Large intestine (tissue), 12 donors: Measurements from ENCODE around the gene IKZF3. TPM values are rescaled to one million over a fixed set of nuclear protein-coding genes. Genes with fewer than 3 reads are reported as not detected.
"Not testable (repeated sequence)": the region's sequence is repeated elsewhere in the genome, so short reads cannot be mapped to it uniquely, and the experiment has no call there.

Experiments used
- DNase-seq, 2 donors: peaks; one replicate each; pipeline versions ENCODE4 v3.0.0 to v3.0.0-alpha.2; 2013
- H3K27ac ChIP-seq: one replicate; pipeline ENCODE4 v1.5.1; 2013; ENCODE audit warnings: low read length
- H3K27me3 ChIP-seq: 2 replicates; pipeline ENCODE4 v1.6.1; 2013; ENCODE audit warnings: low read length; ENCODE audit not compliant: control insufficient read depth, insufficient read depth
- H3K36me3 ChIP-seq: 2 replicates; pipeline ENCODE4 v1.6.1; 2013; ENCODE audit warnings: low read length; ENCODE audit not compliant: control insufficient read depth, insufficient read depth
- H3K4me1 ChIP-seq: one replicate; pipeline ENCODE4 v1.6.1; 2013; ENCODE audit warnings: low read length; ENCODE audit not compliant: control insufficient read depth, insufficient read depth
- H3K4me3 ChIP-seq: one replicate; pipeline ENCODE4 v1.5.1; 2013; ENCODE audit warnings: low read length
- H3K9me3 ChIP-seq: one replicate; pipeline ENCODE4 v1.6.1; 2013; ENCODE audit warnings: mild to moderate bottlenecking, low read depth, low read length, moderate library complexity; ENCODE audit not compliant: control insufficient read depth
- WGBS: methylation state at CpG from one replicate; pipeline ENCODE4 v1.1.5; 2013; ENCODE audit warnings: low lambda C conversion rate; ENCODE audit not compliant: insufficient coverage; 5-methylcytosine and 5-hydroxymethylcytosine counted together
- long read RNA-seq, 11 donors: transcript quantifications; one replicate each; lab custom pipeline, GENCODE V29; 2026
- polyA plus RNA-seq: library from polyadenylated mRNA; unstranded; fragments of 120-200 nt; gene quantifications from one replicate; pipeline ENCODE4 v1.2.1, GENCODE V29; 2013

IKZF3 gene
- polyA plus RNA-seq: 2.4 TPM
- long read RNA-seq, donor 1: 0 reads
- long read RNA-seq, donor 2: 0 reads
- long read RNA-seq, donor 3: 0 reads
- long read RNA-seq, donor 4, partial matches to known transcripts: 0 of 1 reads
- long read RNA-seq, donor 4, other reads (novel, unspliced or antisense): 0 of 1 reads
- long read RNA-seq, donor 5: 0 reads
- long read RNA-seq, donor 6: 0 reads
- long read RNA-seq, donor 7: 0 reads
- long read RNA-seq, donor 8, partial matches to known transcripts: 0 of 1 reads
- long read RNA-seq, donor 8, other reads (novel, unspliced or antisense): 0 of 1 reads
- long read RNA-seq, donor 9: 0 reads
- long read RNA-seq, donor 10: 0 reads
- long read RNA-seq, donor 11: 0 reads

DNA sequence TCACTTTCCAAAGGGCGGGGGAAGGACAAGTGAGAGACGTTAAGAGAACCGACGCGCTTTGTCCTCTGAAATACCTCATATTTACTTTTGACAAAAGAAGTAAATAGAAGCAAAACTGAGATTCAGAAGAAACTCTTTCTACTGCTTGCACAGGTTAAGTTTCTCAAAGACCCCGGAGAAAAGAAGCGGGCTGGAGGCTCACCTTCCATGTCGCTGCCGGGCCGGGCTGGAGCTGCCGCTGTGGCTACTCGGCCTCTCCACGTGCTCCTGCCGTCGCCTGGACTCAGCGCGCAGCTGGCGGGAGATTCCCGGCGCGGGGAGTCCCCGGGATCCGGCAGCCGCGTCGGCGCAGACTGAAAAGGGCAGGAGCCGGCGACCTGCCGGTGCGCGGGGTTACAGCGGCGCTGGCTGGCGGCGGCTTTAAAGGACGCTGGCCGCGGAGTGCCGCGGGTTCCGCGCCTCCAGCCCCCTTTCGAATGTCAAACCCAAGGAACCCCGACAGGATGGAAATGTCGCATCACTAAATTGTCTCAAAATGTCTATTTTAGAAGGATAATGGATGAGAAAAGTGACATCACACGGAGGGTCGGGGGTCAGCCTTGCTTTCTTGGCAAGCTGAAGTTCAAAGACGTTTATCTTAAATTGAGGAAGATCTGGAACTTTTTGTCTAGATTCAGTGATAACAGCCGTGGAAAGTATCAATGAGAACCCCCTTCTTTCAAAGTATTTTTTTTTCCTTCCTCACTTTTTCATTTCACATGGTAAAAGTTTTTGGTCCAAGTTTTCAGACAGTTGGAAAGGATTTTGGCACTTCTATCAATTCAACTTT lies at the start of gene IKZF3:
TSS of gene IKZF3 (minus strand) at position 395 of the 829 bp plus-strand sequence. CDS start at position 209, 186 bp downstream.
- peaks cover 66% of the 10 kb centered on the region for H3K27me3 ChIP-seq
- no peak within 1 kb of the TSS for H3K4me3 ChIP-seq

DNA sequence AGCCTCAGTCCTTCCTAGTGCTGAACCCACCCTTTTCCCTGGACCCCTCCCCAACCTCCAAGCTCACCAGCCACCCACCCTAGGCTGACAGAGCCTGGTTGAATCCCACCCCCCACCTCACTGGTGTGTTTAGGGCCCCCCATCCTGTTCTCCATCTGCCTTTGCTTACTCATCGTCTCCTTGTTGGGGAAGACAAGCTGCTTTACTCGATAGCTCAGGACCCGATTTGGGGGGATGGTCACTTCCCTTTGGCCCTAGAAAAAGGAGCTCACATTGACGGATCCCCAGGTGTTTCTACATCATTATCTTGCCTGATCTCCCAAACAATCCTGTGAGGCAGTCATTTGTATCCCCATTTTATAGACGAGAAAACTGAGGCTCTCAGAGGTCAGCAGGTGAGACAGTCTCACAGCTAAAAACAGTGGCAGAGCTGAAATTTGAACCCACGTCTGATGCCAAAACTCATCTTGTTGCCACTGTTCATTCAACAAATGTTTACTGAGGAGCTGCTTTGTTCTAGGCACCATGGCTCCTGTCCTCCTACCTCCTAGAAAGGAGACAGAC lies 44.8 kb upstream of the IKZF3 start:
- Histone ChIP-seq H3K27me3 (no peaks in the 10 kb centered on the region), H3K4me3 (no peak overlapping the region), H3K27ac (no peak overlapping the region), H3K9me3 (no peaks in the 10 kb centered on the region), H3K36me3 (peaks cover 27% of the 10 kb centered on the region), H3K4me1 (peaks cover 9% of the 10 kb centered on the region)
- no peak for DNase-seq
- no CpG with 5 or more reads among the region's 6 CpGs for WGBS

More for the DNA sequence above, at the start of gene IKZF3:
- peak; percentile 47 to 78 for DNase-seq
- 0% methylated on average over 1 of the region's 50 CpGs for WGBS
- H3K4me1 ChIP-seq: peaks cover 4% of the 10 kb centered on the region
- H3K27ac ChIP-seq: no peak within 1 kb of the TSS
- H3K36me3 ChIP-seq: no peaks in the 10 kb centered on the region
- peaks cover 13% of the 10 kb centered on the region for H3K9me3 ChIP-seq

GRCh38 chr17:39904990-39905288 lies 40.8 kb upstream of the IKZF3 start:
- no peak overlapping the region for H3K4me3 ChIP-seq

GRCh38 chr17:39903158-39903884 lies 39.2 kb upstream of the IKZF3 start:
- Histone ChIP-seq H3K9me3 (no peaks in the 10 kb centered on the region), H3K27ac (no peak overlapping the region), H3K27me3 (no peaks in the 10 kb centered on the region), H3K36me3 (peaks cover 7% of the 10 kb centered on the region), H3K4me3 (no peak overlapping the region), H3K4me1 (peaks cover 9% of the 10 kb centered on the region)
- 100% methylated on average over 1 of the region's 4 CpGs for WGBS
- no peak for DNase-seq

More at GRCh38 chr17:39904990-39905288, 40.8 kb upstream of the IKZF3 start:
- H3K9me3 ChIP-seq: no peaks in the 10 kb centered on the region
- H3K27me3 ChIP-seq: no peaks in the 10 kb centered on the region
- H3K27ac ChIP-seq: peak overlapping the region; percentile 46
- H3K4me1 ChIP-seq: peaks cover 9% of the 10 kb centered on the region
- WGBS: no CpG with 5 or more reads among the region's 3 CpGs
- H3K36me3 ChIP-seq: peaks cover 16% of the 10 kb centered on the region
- no peak for DNase-seq

- H3K27ac ChIP-seq: not testable (repeated sequence)
Measured at GRCh38 chr17:39902027-39902426, 37.9 kb upstream of the IKZF3 start.

DNA sequence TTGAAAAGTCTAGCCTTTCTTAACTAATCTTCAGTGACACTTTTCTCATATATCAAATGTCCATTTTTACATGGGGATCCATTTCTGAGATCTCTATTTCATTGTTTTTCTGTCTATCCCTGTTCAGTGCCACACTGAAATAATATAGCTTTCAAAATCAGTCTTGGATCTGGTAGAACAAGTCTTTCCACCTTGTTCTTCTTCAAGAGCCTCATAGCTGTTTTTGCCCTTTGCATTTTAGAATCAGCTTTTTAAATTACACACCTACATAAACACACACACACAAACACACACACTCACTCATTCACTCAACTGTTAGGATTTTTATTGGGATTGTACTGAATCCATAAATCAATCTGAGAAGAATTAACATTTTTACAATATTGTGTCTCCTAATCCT lies 35.1 kb upstream of the IKZF3 start:
- DNase-seq: no peak
- no peak overlapping the region for H3K4me3 ChIP-seq
- no peaks in the 10 kb centered on the region for H3K36me3 ChIP-seq
- no peaks in the 10 kb centered on the region for H3K27me3 ChIP-seq
- no peaks in the 10 kb centered on the region for H3K4me1 ChIP-seq
- no peaks in the 10 kb centered on the region for H3K9me3 ChIP-seq
- H3K27ac ChIP-seq: no peak overlapping the region

More at GRCh38 chr17:39902027-39902426, 37.9 kb upstream of the IKZF3 start:
- not testable (repeated sequence) for H3K4me3 ChIP-seq, H3K36me3 ChIP-seq, H3K9me3 ChIP-seq, H3K4me1 ChIP-seq, DNase-seq, H3K27me3 ChIP-seq
- no CpG with 5 or more reads among the region's 2 CpGs for WGBS

GRCh38 chr17:39898088-39898487 lies 34.0 kb upstream of the IKZF3 start:
- DNase-seq: no peak
- Histone ChIP-seq H3K36me3 (no peaks in the 10 kb centered on the region), H3K27me3 (no peaks in the 10 kb centered on the region), H3K4me3 (no peak overlapping the region), H3K27ac (no peak overlapping the region), H3K9me3 (no peaks in the 10 kb centered on the region), H3K4me1 (no peaks in the 10 kb centered on the region)
- WGBS: 100% methylated on average over 1 of the region's 4 CpGs

- no peak for DNase-seq
- H3K27ac ChIP-seq: no peak overlapping the region
- H3K4me3 ChIP-seq: no peak overlapping the region
- H3K36me3 ChIP-seq: no peaks in the 10 kb centered on the region
- no peaks in the 10 kb centered on the region for H3K4me1 ChIP-seq
- H3K27me3 ChIP-seq: no peaks in the 10 kb centered on the region
- no CpG with 5 or more reads among the region's 3 CpGs for WGBS
- H3K9me3 ChIP-seq: no peaks in the 10 kb centered on the region
Measured at GRCh38 chr17:39894681-39895376, 30.7 kb upstream of the IKZF3 start.

DNA sequence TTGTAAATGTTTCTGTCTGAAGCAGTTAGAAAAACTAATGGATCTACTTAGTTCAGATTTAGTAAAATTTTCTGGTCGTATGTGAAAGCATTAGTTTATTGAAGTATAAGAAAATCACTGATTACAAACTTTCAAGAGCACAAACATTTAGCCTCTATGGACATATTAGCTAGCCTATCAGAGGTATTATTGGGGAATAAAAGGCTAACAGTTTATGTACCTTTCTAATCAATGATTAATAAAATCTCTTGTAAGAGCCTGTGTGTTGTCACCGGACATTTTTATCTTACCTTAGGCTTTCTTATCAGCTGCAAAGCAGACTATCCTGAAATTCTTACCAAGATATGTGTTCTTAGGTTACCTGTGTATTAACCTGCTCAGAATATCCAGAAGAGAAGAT lies 25.1 kb upstream of the IKZF3 start:
- H3K27me3 ChIP-seq: no peaks in the 10 kb centered on the region
- no peaks in the 10 kb centered on the region for H3K9me3 ChIP-seq
- H3K27ac ChIP-seq: no peak overlapping the region
- no peaks in the 10 kb centered on the region for H3K36me3 ChIP-seq
- DNase-seq: peak in 1 of 2 donors; percentile 19
- peaks cover 3% of the 10 kb centered on the region for H3K4me1 ChIP-seq
- WGBS: 33% methylated on average over 1 of the region's 2 CpGs
- no peak overlapping the region for H3K4me3 ChIP-seq

GRCh38 chr17:39887078-39887477 lies 23.0 kb upstream of the IKZF3 start:
- H3K4me1 ChIP-seq: peaks cover 3% of the 10 kb centered on the region
- no peaks in the 10 kb centered on the region for H3K27me3 ChIP-seq
- no peaks in the 10 kb centered on the region for H3K9me3 ChIP-seq
- H3K36me3 ChIP-seq: no peaks in the 10 kb centered on the region
- no peak for DNase-seq
- H3K27ac ChIP-seq: no peak overlapping the region
- no peak overlapping the region for H3K4me3 ChIP-seq
